MCF 10A (cell line): ENCODE measurements around the gene KMT2B. TPM values are rescaled to one million over a fixed set of nuclear protein-coding genes. Genes with fewer than 3 reads are reported as not detected.
A peak's percentile ranks its signal among the peaks of the same experiment; 100 is the strongest.

Experiments used
- BruUV-seq: library from RNA; stranded (reverse); fragments of 400-500 nt; replicated peaks from 2 replicates; lab custom pipeline; 2021; lab: Mats Ljungman, UMichigan
- CTCF ChIA-PET: fragments of 300-600 bp; sonication (Branson Sonifier 250); formaldehyde crosslinking; extraction: SDS; loops from one replicate; lab custom pipeline; 2021; ENCODE audit warnings: antibody characterized with exemption, inconsistent platforms; lab: Yijun Ruan, JAX
- POLR2A ChIA-PET: fragments of 300-600, 350-650 bp; sonication (Branson Sonifier 250); formaldehyde crosslinking; extraction: SDS; loops from one replicate; lab custom pipeline; 2020; ENCODE audit warnings: antibody characterized with exemption, inconsistent platforms; lab: Yijun Ruan, JAX
- DNase-seq: peaks from one replicate; pipeline ENCODE4 v3.0.0-alpha.2; 2018; ENCODE audit not compliant: unreplicated experiment
- H3K27ac Mint-ChIP-seq: one replicate; pipeline ENCODE4 v1.8.0; 2022; ENCODE audit warnings: mild to moderate bottlenecking, low read depth, mixed read lengths; ENCODE audit not compliant: unreplicated experiment
- H3K27me3 Mint-ChIP-seq: one replicate; pipeline ENCODE4 v1.8.0; 2022; ENCODE audit warnings: mixed read lengths; ENCODE audit not compliant: insufficient read depth, unreplicated experiment
- H3K36me3 Mint-ChIP-seq: one replicate; pipeline ENCODE4 v1.8.0; 2022; ENCODE audit warnings: mild to moderate bottlenecking, moderate library complexity, mixed read lengths; ENCODE audit not compliant: insufficient read depth, unreplicated experiment
- H3K4me1 Mint-ChIP-seq: one replicate; pipeline ENCODE4 v1.8.0; 2022; ENCODE audit warnings: mixed read lengths; ENCODE audit not compliant: insufficient read depth, unreplicated experiment
- H3K4me3 Mint-ChIP-seq: one replicate; pipeline ENCODE4 v1.8.0; 2022; ENCODE audit warnings: mild to moderate bottlenecking, moderate library complexity, mixed read lengths; ENCODE audit not compliant: unreplicated experiment
- H3K9me3 Mint-ChIP-seq: one replicate; pipeline ENCODE4 v1.8.0; 2022; ENCODE audit warnings: mixed read lengths; ENCODE audit not compliant: unreplicated experiment
- CTCF ChIP-seq: fragments of 200-600 bp; IDR thresholded peaks from one replicate; pipeline ENCODE4 v1.8.0; 2022; ENCODE audit warnings: antibody characterized with exemption, mild to moderate bottlenecking; ENCODE audit not compliant: unreplicated experiment
- intact Hi-C: fragments of 100-400 bp; cut with micrococcal nuclease; formaldehyde crosslinking; loops from 2 replicates; pipeline ENCODE4 v1.14.1; 2022
- total RNA-seq: library from RNA; stranded (reverse); gene quantifications from 2 replicates; pipeline ENCODE4 v1.2.3, GENCODE V29; 2022

Gene KMT2B
- total RNA-seq, 1 experiment from 2014 or later, result 36.0 TPM

- CTCF ChIA-PET, result no interaction called here
- DNase-seq, result no peak
- Mint-ChIP-seq H3K27ac (no peak overlapping the region), H3K4me1 (peaks cover 17% of the 10 kb centered on the region), H3K27me3 (no peaks in the 10 kb centered on the region), H3K4me3 (peak overlapping the region; percentile 79), H3K36me3 (peaks cover 6% of the 10 kb centered on the region), H3K9me3 (no peaks in the 10 kb centered on the region)
- POLR2A ChIA-PET, result interaction anchor here (1.0 kb wide), 1 partner anchor 28 kb away, joined by 4 read pairs; the partner anchor contains the start of gene LIN37
- TF ChIP-seq CTCF, result no peak
- BruUV-seq, result no TSS peak
- intact Hi-C loops, result loop anchor here (10.0 kb wide), 1 partner anchor 159 kb away; the partner anchor contains the start of gene LRFN3
These were observed 58.4 kb downstream of the KMT2B start for GRCh38 chr19:35776102-35776788.

- H3K27ac Mint-ChIP-seq, result no peak overlapping the region
- H3K36me3 Mint-ChIP-seq, result peaks cover 6% of the 10 kb centered on the region
- no peaks in the 10 kb centered on the region for H3K9me3 Mint-ChIP-seq
- no peak overlapping the region for H3K4me3 Mint-ChIP-seq
- no peaks in the 10 kb centered on the region for H3K27me3 Mint-ChIP-seq
- BruUV-seq, result no TSS peak
- no peak for DNase-seq
- no peak for TF ChIP-seq CTCF
- H3K4me1 Mint-ChIP-seq, result peaks cover 17% of the 10 kb centered on the region
- intact Hi-C loops, result loop anchor here (10.0 kb wide), 1 partner anchor 158 kb away; the partner anchor contains the start of gene LRFN3
- ChIA-PET POLR2A (no interaction called here), CTCF (no interaction called here)
These were observed 59.5 kb downstream of the KMT2B start for GRCh38 chr19:35777086-35777841.

GRCh38 chr19:35777961-35778360 lies 60.2 kb downstream of the KMT2B start:
- no peak for TF ChIP-seq CTCF
- Mint-ChIP-seq H3K36me3 (peaks cover 6% of the 10 kb centered on the region), H3K27ac (no peak overlapping the region), H3K4me3 (no peak overlapping the region), H3K9me3 (no peaks in the 10 kb centered on the region), H3K27me3 (no peaks in the 10 kb centered on the region), H3K4me1 (peaks cover 17% of the 10 kb centered on the region)
- no TSS peak for BruUV-seq
- no peak for DNase-seq
- intact Hi-C loops, result loop anchor here (10.0 kb wide), 1 partner anchor 157 kb away; the partner anchor contains the start of gene LRFN3
- ChIA-PET CTCF (no interaction called here), POLR2A (no interaction called here)

- H3K9me3 Mint-ChIP-seq, result no peaks in the 10 kb centered on the region
- no peak overlapping the region for H3K4me3 Mint-ChIP-seq
- BruUV-seq, result no TSS peak
- no peak for TF ChIP-seq CTCF
- peaks cover 6% of the 10 kb centered on the region for H3K36me3 Mint-ChIP-seq
- no peak overlapping the region for H3K27ac Mint-ChIP-seq
- H3K4me1 Mint-ChIP-seq, result peaks cover 17% of the 10 kb centered on the region
- intact Hi-C loops, result loop anchor here (10.0 kb wide), 1 partner anchor 156 kb away; the partner anchor contains the start of gene LRFN3
- DNase-seq, result no peak
- POLR2A ChIA-PET, result no interaction called here
- CTCF ChIA-PET, result no interaction called here
- H3K27me3 Mint-ChIP-seq, result no peaks in the 10 kb centered on the region
These were observed 61.2 kb downstream of the KMT2B start for GRCh38 chr19:35779033-35779432.
